ENCODE data around the gene RIPOR2.
A peak's percentile ranks its signal among the peaks of the same experiment; 100 is the strongest.
"Not testable (repeated sequence)": the region's sequence is repeated elsewhere in the genome, so short reads cannot be mapped to it uniquely, and the experiment has no call there.

The RIPOR2 gene

GRCh38 chr6:24766680-24767462, 168.9 kb downstream of the RIPOR2 start:
- H3K36me3 Mint-ChIP-seq (ENCODE audit: low read depth) = no peaks in the 10 kb centered on the region
- H3K27me3 Mint-ChIP-seq = no peaks in the 10 kb centered on the region
- H3K9me3 Mint-ChIP-seq = no peaks in the 10 kb centered on the region
- peaks cover 2% of the 10 kb centered on the region for H3K4me1 Mint-ChIP-seq
- ATAC-seq (peak; percentile 63), DNase-seq (no peak)
- H3K4me3 Mint-ChIP-seq = no peak overlapping the region
- no peak overlapping the region for H3K27ac Mint-ChIP-seq

- not testable (repeated sequence) for H3K9me3 Mint-ChIP-seq; H3K4me1 Mint-ChIP-seq; H3K36me3 Mint-ChIP-seq (ENCODE audit: low read depth); H3K4me3 Mint-ChIP-seq; DNase-seq; H3K27ac Mint-ChIP-seq; ATAC-seq; H3K27me3 Mint-ChIP-seq
Measured at GRCh38 chr6:24765968-24766367, 169.8 kb downstream of the RIPOR2 start.

GRCh38 chr6:24764833-24765828, 170.6 kb downstream of the RIPOR2 start:
- H3K27me3 Mint-ChIP-seq; H3K4me1 Mint-ChIP-seq; H3K36me3 Mint-ChIP-seq (ENCODE audit: low read depth); DNase-seq; H3K4me3 Mint-ChIP-seq; H3K9me3 Mint-ChIP-seq: not testable (repeated sequence)
- H3K27ac Mint-ChIP-seq = peak overlapping the region; percentile 13
- peak; percentile 28 for ATAC-seq

- peaks cover 2% of the 10 kb centered on the region for H3K4me1 Mint-ChIP-seq
- no peaks in the 10 kb centered on the region for H3K9me3 Mint-ChIP-seq
- no peak overlapping the region for H3K27ac Mint-ChIP-seq
- ATAC-seq = no peak
- no peaks in the 10 kb centered on the region for H3K27me3 Mint-ChIP-seq
- H3K36me3 Mint-ChIP-seq (ENCODE audit: low read depth) = no peaks in the 10 kb centered on the region
- no peak overlapping the region for H3K4me3 Mint-ChIP-seq
- DNase-seq = no peak
Measured at GRCh38 chr6:24763578-24763977, 172.2 kb downstream of the RIPOR2 start.

DNA sequence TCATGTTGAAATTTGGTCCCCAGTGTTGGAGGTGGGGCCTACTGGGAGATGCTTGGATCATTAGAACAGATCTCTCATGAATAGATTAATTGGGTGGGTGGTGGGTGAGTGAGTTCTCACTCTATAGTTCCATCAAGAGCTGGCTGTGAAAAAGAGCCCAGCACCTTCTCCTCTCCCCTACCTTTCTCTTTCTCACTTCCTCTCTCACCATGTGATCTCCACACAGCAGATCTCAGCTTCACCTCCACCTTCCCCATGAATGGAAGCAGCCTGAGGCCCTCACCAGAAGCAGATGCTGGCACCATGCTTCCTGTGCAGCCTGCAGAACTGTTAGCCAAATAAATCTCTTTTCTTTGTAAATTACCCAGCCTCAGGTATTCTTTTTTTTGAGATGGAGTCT, 173.9 kb downstream of the RIPOR2 start:
- no peak for ATAC-seq
- Mint-ChIP-seq H3K9me3 (no peaks in the 10 kb centered on the region), H3K27ac (no peak overlapping the region)

GRCh38 chr6:24761193-24761835, 174.4 kb downstream of the RIPOR2 start:
- H3K27ac Mint-ChIP-seq = no peak overlapping the region
- no peak overlapping the region for H3K4me3 Mint-ChIP-seq
- H3K27me3 Mint-ChIP-seq = no peaks in the 10 kb centered on the region
- no peak for ATAC-seq
- peaks cover 2% of the 10 kb centered on the region for H3K4me1 Mint-ChIP-seq
- H3K36me3 Mint-ChIP-seq (ENCODE audit: low read depth) = no peaks in the 10 kb centered on the region
- no peaks in the 10 kb centered on the region for H3K9me3 Mint-ChIP-seq
- DNase-seq = no peak

More for the DNA sequence above, 173.9 kb downstream of the RIPOR2 start:
- Mint-ChIP-seq H3K4me1 (peaks cover 2% of the 10 kb centered on the region), H3K27me3 (no peaks in the 10 kb centered on the region), H3K4me3 (no peak overlapping the region), H3K36me3 (ENCODE audit: low read depth) (no peaks in the 10 kb centered on the region)
- DNase-seq = no peak

GRCh38 chr6:24760210-24760609, 175.6 kb downstream of the RIPOR2 start:
- no peak overlapping the region for H3K4me3 Mint-ChIP-seq
- H3K27ac Mint-ChIP-seq = no peak overlapping the region
- ATAC-seq = no peak
- no peaks in the 10 kb centered on the region for H3K27me3 Mint-ChIP-seq
- no peaks in the 10 kb centered on the region for H3K9me3 Mint-ChIP-seq
- H3K4me1 Mint-ChIP-seq = peaks cover 1% of the 10 kb centered on the region
- DNase-seq = no peak
- H3K36me3 Mint-ChIP-seq (ENCODE audit: low read depth) = no peaks in the 10 kb centered on the region

DNA sequence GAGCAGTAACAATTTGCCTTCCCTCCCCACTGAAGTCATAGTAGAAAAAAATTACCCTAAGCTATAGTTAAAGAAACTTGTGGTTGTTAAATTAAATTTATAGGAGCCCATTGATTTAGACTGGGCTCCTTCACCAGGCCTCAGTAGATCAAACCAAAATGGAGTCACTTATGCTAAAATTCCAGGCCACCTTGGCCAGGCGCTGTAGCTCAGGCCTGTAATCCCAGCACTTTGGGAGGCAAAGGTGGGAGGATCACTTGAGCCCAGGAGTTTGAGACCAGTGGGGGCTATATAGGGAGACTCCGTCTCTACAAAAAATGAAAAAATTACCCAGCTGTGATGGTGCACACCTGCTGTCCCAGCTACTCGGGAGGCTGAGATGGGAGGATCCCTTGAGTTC, 176.0 kb downstream of the RIPOR2 start:
- Mint-ChIP-seq H3K9me3 (no peaks in the 10 kb centered on the region), H3K27ac (no peak overlapping the region)
- ATAC-seq = no peak

DNA sequence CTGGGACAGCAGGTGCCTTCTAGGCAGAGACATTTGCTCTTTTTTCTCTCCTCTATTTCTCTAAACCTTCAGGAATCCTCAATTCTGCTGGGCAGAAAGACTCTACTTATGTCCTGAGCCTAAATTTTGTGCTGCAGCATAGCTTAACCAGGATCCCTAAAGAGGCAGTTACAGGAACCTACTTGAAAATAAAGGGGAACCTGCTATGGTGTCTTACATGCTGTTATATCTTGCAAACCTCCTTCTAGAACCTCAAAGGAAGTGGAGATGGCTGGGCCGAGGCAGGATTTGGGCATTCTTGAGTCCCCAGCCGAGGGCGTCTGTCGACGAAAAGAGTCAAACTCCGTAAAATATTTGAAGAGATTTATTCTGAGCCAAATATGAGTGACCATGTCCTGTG, 178.1 kb downstream of the RIPOR2 start:
- Mint-ChIP-seq H3K4me1 (no peaks in the 10 kb centered on the region), H3K27me3 (peaks cover under 1% of the 10 kb centered on the region), H3K27ac (no peak overlapping the region), H3K36me3 (ENCODE audit: low read depth) (peaks cover 1% of the 10 kb centered on the region), H3K4me3 (no peak overlapping the region), H3K9me3 (peaks cover 8% of the 10 kb centered on the region)
- no peak for DNase-seq
- no peak for ATAC-seq

More for the DNA sequence above, 176.0 kb downstream of the RIPOR2 start:
- H3K27me3 Mint-ChIP-seq = no peaks in the 10 kb centered on the region
- no peak overlapping the region for H3K4me3 Mint-ChIP-seq
- H3K36me3 Mint-ChIP-seq (ENCODE audit: low read depth) = no peaks in the 10 kb centered on the region
- H3K4me1 Mint-ChIP-seq = no peaks in the 10 kb centered on the region
- DNase-seq = no peak

DNA sequence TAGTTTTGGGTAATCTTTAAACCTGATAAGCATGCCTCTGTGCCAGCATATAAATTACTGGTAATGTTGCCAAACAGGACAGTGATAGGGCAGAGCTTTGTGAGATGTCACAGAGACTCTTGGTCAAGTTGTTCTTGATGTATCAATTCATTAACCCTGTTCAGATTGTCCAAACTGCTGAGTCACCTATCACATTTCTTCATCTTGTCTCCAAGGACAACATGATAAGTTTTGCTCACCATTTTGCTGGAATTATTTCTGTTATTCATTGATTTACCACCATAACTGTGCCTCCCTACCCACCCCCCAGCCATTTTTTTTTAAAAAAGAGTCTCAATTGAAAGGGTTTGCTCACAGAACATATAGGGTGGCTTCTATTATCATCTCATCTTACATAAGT, 180.5 kb downstream of the RIPOR2 start:
- H3K36me3 Mint-ChIP-seq (ENCODE audit: low read depth) = peaks cover 1% of the 10 kb centered on the region
- H3K4me1 Mint-ChIP-seq = no peaks in the 10 kb centered on the region
- H3K4me3 Mint-ChIP-seq = no peak overlapping the region
- peaks cover 2% of the 10 kb centered on the region for H3K27me3 Mint-ChIP-seq
- no peak for DNase-seq
- H3K9me3 Mint-ChIP-seq = peaks cover 8% of the 10 kb centered on the region
- ATAC-seq = no peak
- no peak overlapping the region for H3K27ac Mint-ChIP-seq

DNA sequence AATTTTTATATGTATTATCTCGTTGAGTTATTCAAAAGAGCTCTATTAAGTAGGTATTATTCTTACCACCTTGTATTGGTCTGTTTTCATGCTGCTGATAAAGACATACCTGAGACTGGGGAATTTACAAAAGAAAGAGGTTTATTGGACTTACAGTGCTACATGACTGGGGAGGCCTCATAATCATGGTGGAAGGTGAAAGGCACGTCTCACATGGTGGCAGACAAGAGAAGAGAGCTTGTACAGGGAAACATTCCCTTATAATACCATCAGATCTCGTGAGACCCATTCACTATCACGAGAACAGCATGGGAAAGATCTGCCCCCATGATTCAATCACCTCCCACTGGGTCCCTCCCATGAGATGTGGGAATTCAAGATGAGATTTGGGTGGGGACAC, 181.4 kb downstream of the RIPOR2 start:
- DNase-seq; ATAC-seq; H3K4me3 Mint-ChIP-seq; H3K27ac Mint-ChIP-seq; H3K27me3 Mint-ChIP-seq; H3K4me1 Mint-ChIP-seq; H3K36me3 Mint-ChIP-seq (ENCODE audit: low read depth); H3K9me3 Mint-ChIP-seq: not testable (repeated sequence)
